Immature natural killer cell (primary cell): ENCODE data around the gene NEO1. TPM values are rescaled to one million over a fixed set of nuclear protein-coding genes. Genes with fewer than 3 reads are reported as not detected.
A peak's percentile ranks its signal among the peaks of the same experiment; 100 is the strongest.

ENCODE experiments used
- DNase-seq, 3 donors: peaks; one replicate each; pipeline ENCODE4 v3.0.0; 2022; ENCODE audit warnings: mixed read lengths in 1 of 3
- H3K27ac Mint-ChIP-seq, 6 donors: one replicate each; pipeline ENCODE4 v1.8.0; 2020; ENCODE audit warnings: mixed read lengths in 6 of 6, mild to moderate bottlenecking in 5 of 6, inconsistent platforms in 4 of 6, moderate library complexity in 3 of 6
- H3K27me3 Mint-ChIP-seq, 3 donors: one replicate each; pipeline ENCODE4 v1.8.0; 2020 to 2021; ENCODE audit warnings: low read depth in 3 of 3, mild to moderate bottlenecking in 3 of 3, mixed read lengths in 3 of 3, moderate library complexity in 3 of 3, inconsistent platforms in 1 of 3
- H3K36me3 Mint-ChIP-seq, 3 donors: one replicate each; pipeline ENCODE4 v1.8.0; 2020; ENCODE audit warnings: mixed read lengths in 3 of 3, inconsistent platforms in 2 of 3, mild to moderate bottlenecking in 2 of 3
- H3K4me1 Mint-ChIP-seq, 2 donors: one replicate each; pipeline ENCODE4 v1.8.0; 2020; ENCODE audit warnings: inconsistent platforms in 2 of 2, mild to moderate bottlenecking in 2 of 2, mixed read lengths in 2 of 2, moderate library complexity in 1 of 2
- H3K4me3 Mint-ChIP-seq, 5 donors: one replicate each; pipeline ENCODE4 v1.8.0; 2020; ENCODE audit warnings: mild to moderate bottlenecking in 5 of 5, mixed read lengths in 5 of 5, inconsistent platforms in 3 of 5, moderate library complexity in 3 of 5
- H3K9me3 Mint-ChIP-seq, 6 donors: one replicate each; pipeline ENCODE4 v1.8.0; 2020; ENCODE audit warnings: mild to moderate bottlenecking in 6 of 6, mixed read lengths in 6 of 6, inconsistent platforms in 4 of 6, moderate library complexity in 3 of 6
- polyA plus RNA-seq, 3 donors: library from polyadenylated mRNA; unstranded; fragments of 300-500 nt; fragmentation: Illumina TruSeq; gene quantifications; one replicate each; pipeline ENCODE4 v1.2.3, GENCODE V29; 2021

The NEO1 gene
- polyA plus RNA-seq, 3 donors from 2014 or later: 2.2 to 6.0 (median 2.4) TPM

DNA sequence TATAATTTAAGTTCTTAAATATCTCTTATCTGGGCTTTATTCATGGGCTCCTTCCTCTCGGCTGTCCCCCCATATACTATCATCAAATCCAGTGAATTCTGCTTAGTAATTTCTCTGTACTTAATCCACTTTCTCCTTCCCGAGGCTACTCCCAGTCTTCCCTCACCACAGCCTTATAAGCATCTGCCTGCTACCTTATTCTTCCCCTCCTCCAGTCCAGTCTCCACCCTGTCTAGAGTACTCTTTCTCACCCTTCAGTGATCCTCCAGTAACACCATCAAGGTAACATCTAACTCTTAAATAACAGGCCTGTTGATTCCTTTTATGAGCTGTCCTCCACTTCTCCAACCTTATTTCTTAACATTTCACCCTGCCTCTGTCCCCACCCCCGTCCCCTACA is 65.8 kb downstream of the NEO1 start:
- no peaks in the 10 kb centered on the region for H3K9me3 Mint-ChIP-seq
- peaks cover 0 to 2% of the 10 kb centered on the region in 2 donors for H3K4me1 Mint-ChIP-seq
- H3K36me3 Mint-ChIP-seq: peaks cover 8 to 11% (median 10%) of the 10 kb centered on the region in 3 donors
- DNase-seq: no peak
- H3K4me3 Mint-ChIP-seq: no peak overlapping the region
- no peak overlapping the region for H3K27ac Mint-ChIP-seq
- peaks cover 0 to 7% (median 2%) of the 10 kb centered on the region in 3 donors for H3K27me3 Mint-ChIP-seq

DNA sequence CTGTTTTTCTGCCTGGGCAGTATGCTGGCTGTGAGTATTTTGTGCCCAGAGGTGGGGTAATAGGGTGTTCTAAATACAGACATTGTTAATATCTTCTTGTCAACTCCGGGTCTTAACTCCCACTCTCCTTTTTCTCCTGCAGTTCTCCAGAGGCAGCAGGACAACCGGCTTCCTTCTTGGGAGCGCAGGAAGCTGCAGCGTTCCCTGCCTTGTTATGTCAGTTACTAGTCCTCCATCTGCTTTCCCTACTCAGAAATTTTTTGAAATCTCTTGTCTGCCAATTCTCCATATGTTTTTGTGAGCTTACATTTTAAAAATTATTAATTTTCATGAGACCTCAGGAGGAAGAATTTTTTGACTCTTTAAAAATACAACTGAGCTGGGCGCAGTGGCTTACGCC is 67.2 kb downstream of the NEO1 start:
- no peak overlapping the region for H3K27ac Mint-ChIP-seq
- no peaks in the 10 kb centered on the region for H3K9me3 Mint-ChIP-seq
- H3K4me1 Mint-ChIP-seq: no peaks in the 10 kb centered on the region
- no peak for DNase-seq
- no peak overlapping the region for H3K4me3 Mint-ChIP-seq
- H3K27me3 Mint-ChIP-seq: peaks cover 0 to 4% (median 2%) of the 10 kb centered on the region in 3 donors
- peaks cover 10 to 16% (median 12%) of the 10 kb centered on the region in 3 donors for H3K36me3 Mint-ChIP-seq

DNA sequence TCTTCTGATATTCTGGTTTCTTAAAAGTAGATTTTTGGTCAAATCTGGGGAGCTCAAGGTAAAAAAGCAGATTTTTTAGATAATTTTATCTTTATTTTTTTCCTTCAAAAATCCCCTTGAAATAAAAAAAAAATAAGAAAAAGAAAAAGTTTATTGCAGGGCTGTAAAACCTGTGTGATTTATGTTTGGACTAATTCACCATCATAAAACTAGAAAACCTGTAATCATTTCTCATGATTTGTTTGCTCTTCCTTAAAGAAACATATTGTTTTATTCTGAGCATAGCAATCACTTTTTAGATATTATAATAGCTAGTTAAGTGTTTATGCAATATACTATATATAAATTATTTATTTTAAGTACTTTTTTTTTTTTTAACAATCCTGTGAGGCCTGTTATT is 68.0 kb downstream of the NEO1 start:
- peaks cover 0 to 2% (median under 1%) of the 10 kb centered on the region in 3 donors for H3K27me3 Mint-ChIP-seq
- no peaks in the 10 kb centered on the region for H3K4me1 Mint-ChIP-seq
- no peak overlapping the region for H3K27ac Mint-ChIP-seq
- no peak overlapping the region for H3K4me3 Mint-ChIP-seq
- no peak for DNase-seq
- H3K9me3 Mint-ChIP-seq: no peaks in the 10 kb centered on the region
- H3K36me3 Mint-ChIP-seq: peaks cover 15 to 20% (median 15%) of the 10 kb centered on the region in 3 donors

GRCh38 chr15:73125219-73125618 is 73.0 kb downstream of the NEO1 start:
- Mint-ChIP-seq H3K27ac (no peak overlapping the region), H3K36me3 (peaks cover 5 to 13% (median 11%) of the 10 kb centered on the region in 3 donors)

GRCh38 chr15:73127302-73127936 is 75.2 kb downstream of the NEO1 start:
- Mint-ChIP-seq H3K36me3 (peaks cover 9 to 18% (median 18%) of the 10 kb centered on the region in 3 donors), H3K27ac (no peak overlapping the region), H3K4me3 (no peak overlapping the region), H3K9me3 (no peaks in the 10 kb centered on the region), H3K27me3 (peaks cover 0 to 1% (median 0%) of the 10 kb centered on the region in 3 donors), H3K4me1 (no peaks in the 10 kb centered on the region)
- no peak for DNase-seq

More at GRCh38 chr15:73125219-73125618, 73.0 kb downstream of the NEO1 start:
- no peaks in the 10 kb centered on the region for H3K9me3 Mint-ChIP-seq
- H3K4me3 Mint-ChIP-seq: no peak overlapping the region
- DNase-seq: no peak
- no peaks in the 10 kb centered on the region for H3K4me1 Mint-ChIP-seq
- H3K27me3 Mint-ChIP-seq: no peaks in the 10 kb centered on the region

DNA sequence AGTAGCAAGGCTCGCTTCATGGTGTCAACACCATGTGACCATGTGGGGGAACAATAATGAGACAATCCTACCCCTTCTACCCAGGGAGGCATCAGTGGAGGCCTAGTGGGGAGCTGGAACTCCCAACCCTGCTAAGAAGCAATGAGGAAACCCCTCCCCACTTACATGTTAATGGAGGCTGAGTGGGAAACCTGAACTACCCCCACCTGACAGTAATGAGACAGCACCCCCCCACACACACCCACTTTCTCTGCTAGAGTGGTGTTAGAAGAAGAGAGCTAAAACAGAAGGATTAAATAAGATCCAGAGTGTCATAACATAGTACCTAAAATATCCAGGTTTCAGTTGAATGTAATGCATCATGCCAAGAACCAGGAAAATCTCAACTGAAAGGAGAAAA is 78.6 kb downstream of the NEO1 start:
- Mint-ChIP-seq H3K4me3 (no peak overlapping the region), H3K36me3 (peaks cover 4 to 12% (median 8%) of the 10 kb centered on the region in 3 donors), H3K27ac (no peak overlapping the region), H3K27me3 (peaks cover 0 to 1% (median 0%) of the 10 kb centered on the region in 3 donors), H3K4me1 (no peaks in the 10 kb centered on the region), H3K9me3 (no peaks in the 10 kb centered on the region)
- DNase-seq: no peak

- Mint-ChIP-seq H3K27me3 (peaks cover 0 to 2% (median 1%) of the 10 kb centered on the region in 3 donors), H3K4me1 (no peaks in the 10 kb centered on the region), H3K27ac (no peak overlapping the region), H3K36me3 (peaks cover 8 to 20% (median 8%) of the 10 kb centered on the region in 3 donors), H3K4me3 (no peak overlapping the region), H3K9me3 (no peaks in the 10 kb centered on the region)
- no peak for DNase-seq
These were observed 81.9 kb downstream of the NEO1 start for GRCh38 chr15:73134196-73134595.

DNA sequence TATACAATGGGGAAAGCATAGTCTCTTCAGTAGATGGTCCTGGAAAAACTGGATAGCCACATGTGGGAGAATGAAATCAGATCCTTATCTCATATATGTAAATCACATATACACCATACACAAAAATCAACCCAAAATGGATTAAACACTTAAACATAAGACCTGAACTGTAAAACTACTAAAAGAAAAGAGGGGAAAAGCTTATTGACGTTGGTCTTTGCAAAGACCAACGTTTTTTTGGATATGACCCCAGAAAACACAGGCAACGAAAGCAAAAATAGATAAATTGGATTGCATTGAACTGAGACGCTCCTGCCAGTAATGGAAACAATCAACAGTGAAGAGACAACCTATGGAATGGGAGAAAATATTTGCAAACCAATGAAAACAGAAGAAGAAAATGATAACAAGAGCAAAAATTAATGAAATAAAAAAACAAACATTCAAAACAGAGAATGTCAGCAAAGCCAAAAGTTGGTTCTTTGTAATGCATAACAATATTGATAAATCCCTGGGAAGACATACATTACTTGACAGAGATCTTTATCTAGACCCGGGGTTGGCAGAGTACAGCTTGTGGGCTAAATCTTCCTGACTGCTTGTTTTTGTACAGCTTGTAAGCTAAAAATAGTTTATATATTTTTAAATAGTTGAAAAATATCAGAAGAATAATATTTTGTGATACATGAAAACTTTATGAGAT is 86.9 kb downstream of the NEO1 start:
- Mint-ChIP-seq H3K4me3 (no peak overlapping the region), H3K36me3 (peaks cover 3 to 13% (median 5%) of the 10 kb centered on the region in 3 donors), H3K27ac (no peak overlapping the region), H3K27me3 (peaks cover 0 to 9% (median 0%) of the 10 kb centered on the region in 3 donors), H3K4me1 (peaks cover 25 to 28% of the 10 kb centered on the region in 2 donors), H3K9me3 (no peaks in the 10 kb centered on the region)
- no peak for DNase-seq

GRCh38 chr15:73139744-73140553 is 87.7 kb downstream of the NEO1 start:
- peaks cover 0 to 13% (median 0%) of the 10 kb centered on the region in 3 donors for H3K27me3 Mint-ChIP-seq
- peaks cover 3 to 20% (median 10%) of the 10 kb centered on the region in 3 donors for H3K36me3 Mint-ChIP-seq
- peaks cover 25 to 28% of the 10 kb centered on the region in 2 donors for H3K4me1 Mint-ChIP-seq
- no peaks in the 10 kb centered on the region for H3K9me3 Mint-ChIP-seq
- DNase-seq: no peak
- peak overlapping the region in 1 of 6 donors; percentile 48 for H3K27ac Mint-ChIP-seq
- no peak overlapping the region for H3K4me3 Mint-ChIP-seq

DNA sequence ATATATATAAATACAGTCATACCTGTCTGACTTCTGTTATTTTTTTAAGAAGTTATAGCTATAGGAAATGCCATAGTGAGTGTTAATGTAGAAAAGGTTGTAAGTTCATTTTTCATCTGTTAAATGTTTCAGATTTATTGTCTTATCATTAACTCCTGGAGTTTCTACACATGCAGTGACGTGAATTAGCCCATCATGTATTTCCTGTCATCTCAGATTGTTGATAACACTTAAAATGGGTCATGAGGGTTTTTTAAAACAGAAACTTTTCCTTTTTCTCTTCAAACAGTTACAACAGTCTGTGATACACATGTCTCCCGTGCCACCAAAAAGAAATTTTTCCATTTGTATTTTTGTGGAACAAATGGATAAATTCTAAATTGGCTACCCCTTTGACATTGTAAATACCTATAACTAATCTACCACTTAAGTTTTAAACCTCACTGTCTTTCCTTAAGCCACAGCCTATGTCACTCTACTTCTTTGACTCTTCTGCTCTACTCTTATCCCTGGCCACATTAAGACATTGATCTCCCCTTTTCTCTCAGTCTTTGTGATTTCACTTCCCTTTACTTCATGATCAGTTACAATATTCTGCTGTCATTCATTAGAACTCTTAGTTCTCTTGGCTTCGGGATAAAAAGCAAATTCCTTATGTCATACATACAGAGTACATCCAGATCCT is 89.1 kb downstream of the NEO1 start:
- Mint-ChIP-seq H3K27ac (peak overlapping the region; percentile 5 to 87 (median 40)), H3K36me3 (peaks cover 3 to 22% (median 9%) of the 10 kb centered on the region in 3 donors), H3K27me3 (peaks cover 0 to 13% (median 3%) of the 10 kb centered on the region in 3 donors), H3K4me1 (peaks cover 25 to 28% of the 10 kb centered on the region in 2 donors), H3K4me3 (peak overlapping the region in 2 of 5 donors; percentile 1 to 56), H3K9me3 (no peaks in the 10 kb centered on the region)
- peak in 2 of 3 donors; percentile 6 to 7 for DNase-seq

- H3K36me3 Mint-ChIP-seq: peaks cover 3 to 16% (median 5%) of the 10 kb centered on the region in 3 donors
- H3K27ac Mint-ChIP-seq: peak overlapping the region in 4 of 6 donors; percentile 47 to 83 (median 63)
These were observed 90.8 kb downstream of the NEO1 start for GRCh38 chr15:73142802-73143762.

GRCh38 chr15:73143763-73144155 is 91.5 kb downstream of the NEO1 start:
- Mint-ChIP-seq H3K27ac (peak overlapping the region in 2 of 6 donors; percentile 17 to 47), H3K4me3 (peak overlapping the region in 1 of 5 donors; percentile 16), H3K27me3 (peaks cover 0 to 11% (median 3%) of the 10 kb centered on the region in 3 donors), H3K9me3 (no peaks in the 10 kb centered on the region), H3K36me3 (peaks cover 3 to 16% (median 5%) of the 10 kb centered on the region in 3 donors), H3K4me1 (peaks cover 25 to 28% of the 10 kb centered on the region in 2 donors)
- DNase-seq: no peak

More at GRCh38 chr15:73142802-73143762, 90.8 kb downstream of the NEO1 start:
- Mint-ChIP-seq H3K4me1 (peaks cover 25 to 28% of the 10 kb centered on the region in 2 donors), H3K9me3 (no peaks in the 10 kb centered on the region), H3K4me3 (peak overlapping the region; percentile 34 to 71 (median 51)), H3K27me3 (peaks cover 0 to 11% (median 3%) of the 10 kb centered on the region in 3 donors)
- no peak for DNase-seq
